GM13977 (cell line): ENCODE data around the gene CXCL16.

Experiments used
- DNase-seq: peaks from one replicate; pipeline ENCODE4 v3.0.0; 2012; ENCODE audit warnings: low spot score
- CTCF ChIP-seq: IDR thresholded peaks from 2 replicates; pipeline ENCODE4 v1.5.1; 2012; ENCODE audit warnings: mild to moderate bottlenecking, control low read depth; ENCODE audit not compliant: insufficient read depth; ENCODE audit errors: extremely low read depth, missing control alignments
- in situ Hi-C: fragments of 300-500 bp; cut with MboI; formaldehyde crosslinking; loops from one replicate; pipeline ENCODE4 v1.12.0; 2022; ENCODE audit warnings: low sequenced_read_pairs, low pct_unique_long_range_greater_than_20kb, mixed read lengths, inconsistent platforms; ENCODE audit not compliant: unreplicated experiment

CXCL16 gene

GRCh38 chr17:4724650-4725049 is 15.1 kb downstream of the CXCL16 start:
- no peak for TF ChIP-seq CTCF
- in situ Hi-C loops, result loop anchor here (5.0 kb wide), 1 partner anchor 163 kb away; no protein-coding TSS in a partner anchor

GRCh38 chr17:4722678-4723240 is 17.0 kb downstream of the CXCL16 start:
- no peak for DNase-seq
- in situ Hi-C loops, result no loop called here
- TF ChIP-seq CTCF, result no peak

More at GRCh38 chr17:4724650-4725049, 15.1 kb downstream of the CXCL16 start:
- no peak for DNase-seq

GRCh38 chr17:4721203-4722135 is 18.3 kb downstream of the CXCL16 start:
- in situ Hi-C loops, result no loop called here
- no peak for DNase-seq
- no peak for TF ChIP-seq CTCF

GRCh38 chr17:4720787-4721186 is 18.9 kb downstream of the CXCL16 start:
- in situ Hi-C loops, result no loop called here
- DNase-seq, result no peak
- TF ChIP-seq CTCF, result no peak

GRCh38 chr17:4719684-4720221 is 20.0 kb downstream of the CXCL16 start:
- no peak for TF ChIP-seq CTCF
- in situ Hi-C loops, result no loop called here
- DNase-seq, result no peak

- DNase-seq, result no peak
- in situ Hi-C loops, result no loop called here
- no peak for TF ChIP-seq CTCF
These were observed 20.6 kb downstream of the CXCL16 start for GRCh38 chr17:4719146-4719545.
